ENCODE data around the gene LKAAEAR1. TPM values are rescaled to one million over a fixed set of nuclear protein-coding genes. Genes with fewer than 3 reads are reported as not detected.

Gene LKAAEAR1
- total and polyA plus RNA-seq, 7 donors, result 0.19 to 1.5 TPM; not detected in 5

- TF ChIP-seq CTCF (IDR thresholded peaks at IDR 0.05) (no peak), POLR2AphosphoS5 (IDR thresholded peaks at IDR 0.05) (no peak), POLR2A (IDR thresholded peaks at IDR 0.05) (no peak), EP300 (IDR thresholded peaks at IDR 0.05) (no peak)
- no peak overlapping the region for H3K27ac ChIP-seq
- H3K9me3 ChIP-seq, result no peaks in the 10 kb centered on the region
- intact Hi-C loops (cut with DNase I), result no loop called here
- peaks cover 0 to 15% (median 0%) of the 10 kb centered on the region in 4 donors for H3K36me3 ChIP-seq
- 78 to 81% methylated on average over 6 of the region's 6 CpGs for WGBS, 2 donors
- H3K4me1 ChIP-seq, result peaks cover 0 to 27% (median 23%) of the 10 kb centered on the region in 4 donors
- no peaks in the 10 kb centered on the region for H3K27me3 ChIP-seq
- no peak for DNase-seq
- H3K4me3 ChIP-seq, result no peak overlapping the region
Observed at GRCh38 chr20:64067005-64067632, 17.1 kb downstream of the LKAAEAR1 start.

- no peaks in the 10 kb centered on the region for H3K27me3 ChIP-seq
- no peak overlapping the region for H3K4me3 ChIP-seq
- H3K9me3 ChIP-seq, result no peaks in the 10 kb centered on the region
- 18 to 28% methylated on average over 5 of the region's 5 CpGs for WGBS, 2 donors
- no peak for TF ChIP-seq POLR2A (IDR thresholded peaks at IDR 0.05)
- no peak for TF ChIP-seq POLR2AphosphoS5 (IDR thresholded peaks at IDR 0.05)
- no peak for TF ChIP-seq EP300 (IDR thresholded peaks at IDR 0.05)
- no peak for TF ChIP-seq CTCF (IDR thresholded peaks at IDR 0.05)
- H3K27ac ChIP-seq, result no peak overlapping the region
- H3K36me3 ChIP-seq, result peaks cover 0 to 8% (median 0%) of the 10 kb centered on the region in 4 donors
- intact Hi-C loops (cut with DNase I), result no loop called here
- no peak for DNase-seq
- H3K4me1 ChIP-seq, result peaks cover 0 to 29% (median 25%) of the 10 kb centered on the region in 4 donors
Observed at GRCh38 chr20:64065974-64066343, 18.2 kb downstream of the LKAAEAR1 start.

- intact Hi-C loops (cut with DNase I), result no loop called here
- H3K4me1 ChIP-seq, result peaks cover 0 to 29% (median 25%) of the 10 kb centered on the region in 4 donors
- no peak for DNase-seq
- no peak overlapping the region for H3K4me3 ChIP-seq
- H3K27ac ChIP-seq, result no peak overlapping the region
- H3K36me3 ChIP-seq, result peaks cover 0 to 4% (median 0%) of the 10 kb centered on the region in 4 donors
- no peak for TF ChIP-seq POLR2A (IDR thresholded peaks at IDR 0.05)
- TF ChIP-seq CTCF (IDR thresholded peaks at IDR 0.05), result no peak
- TF ChIP-seq EP300 (IDR thresholded peaks at IDR 0.05), result no peak
- no peak for TF ChIP-seq POLR2AphosphoS5 (IDR thresholded peaks at IDR 0.05)
- no peaks in the 10 kb centered on the region for H3K9me3 ChIP-seq
- no peaks in the 10 kb centered on the region for H3K27me3 ChIP-seq
- 36 to 47% methylated on average over 27 of the region's 27 CpGs for WGBS, 2 donors
Observed at GRCh38 chr20:64065062-64065973, 18.9 kb downstream of the LKAAEAR1 start.

DNA sequence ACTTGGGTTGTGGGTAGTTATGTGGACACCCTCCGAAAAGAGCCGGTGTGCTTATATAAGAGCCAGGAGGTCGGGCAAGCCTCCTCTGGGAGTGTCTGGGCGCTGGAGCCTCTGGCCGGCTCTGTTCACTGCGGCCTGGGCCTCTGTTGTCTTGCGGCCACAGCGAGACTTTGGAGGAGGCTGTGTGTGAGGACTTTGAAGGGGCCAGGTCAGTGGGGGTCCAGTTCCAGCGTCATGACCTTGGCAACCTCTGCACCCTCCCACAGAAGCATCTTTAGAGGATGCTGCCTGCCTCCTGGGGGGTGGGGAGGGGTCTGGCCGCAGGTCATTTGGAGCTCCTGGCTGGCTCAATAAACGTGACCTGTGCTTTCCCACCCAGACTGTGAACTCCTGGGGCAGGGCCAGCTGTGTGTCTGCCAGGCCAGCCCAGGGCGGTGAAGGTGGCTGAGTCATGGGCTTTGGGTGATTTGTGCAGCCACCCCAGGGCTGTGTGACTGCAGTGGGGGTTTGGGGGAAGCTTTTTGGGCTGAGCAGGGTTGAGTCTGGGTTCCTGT, 20.0 kb downstream of the LKAAEAR1 start:
- 60 to 69% methylated on average over 12 of the region's 12 CpGs for WGBS, 2 donors
- no peak for DNase-seq

More for the DNA sequence above, 20.0 kb downstream of the LKAAEAR1 start:
- no peaks in the 10 kb centered on the region for H3K9me3 ChIP-seq
- peak overlapping the region; percentile 72 to 95 (median 89) for H3K4me3 ChIP-seq
- H3K36me3 ChIP-seq, result no peaks in the 10 kb centered on the region
- TF ChIP-seq POLR2A (IDR thresholded peaks at IDR 0.05), result no peak
- TF ChIP-seq CTCF (IDR thresholded peaks at IDR 0.05), result no peak
- TF ChIP-seq POLR2AphosphoS5 (IDR thresholded peaks at IDR 0.05), result no peak
- no peak for TF ChIP-seq EP300 (IDR thresholded peaks at IDR 0.05)
- intact Hi-C loops (cut with DNase I), result no loop called here
- H3K27me3 ChIP-seq, result no peaks in the 10 kb centered on the region
- peaks cover 0 to 29% (median 25%) of the 10 kb centered on the region in 4 donors for H3K4me1 ChIP-seq
- H3K27ac ChIP-seq, result peak overlapping the region; percentile 77 to 91 (median 88)
